AG04449 (cell line): ENCODE data around the gene NOP9.

Source experiments
- CTCF ChIA-PET: fragments of 350-600 bp; formaldehyde crosslinking; extraction: SDS; loops from one replicate; lab custom pipeline; 2021; ENCODE audit warnings: antibody characterized with exemption; lab: Yijun Ruan, JAX
- POLR2A ChIA-PET: fragments of 400-600, 350-600 bp; formaldehyde crosslinking; extraction: SDS; loops from one replicate; lab custom pipeline; 2020; ENCODE audit warnings: antibody characterized with exemption, inconsistent platforms; lab: Yijun Ruan, JAX
- DNase-seq: peaks from one replicate; pipeline ENCODE4 v3.0.0-alpha.2; 2010; ENCODE audit warnings: low read depth, low spot score
- H3K4me3 ChIP-seq: 2 replicates; pipeline ENCODE4 v1.5.1; 2011; ENCODE audit warnings: low read depth, mild to moderate bottlenecking, control low read depth, low read length
- CTCF ChIP-seq: IDR thresholded peaks from one replicate; pipeline ENCODE4 v1.5.1; 2011; ENCODE audit warnings: mild to moderate bottlenecking, moderate library complexity, low read length, control low read depth, inconsistent platforms; ENCODE audit not compliant: insufficient read depth; ENCODE audit errors: missing control alignments

Gene NOP9

DNA sequence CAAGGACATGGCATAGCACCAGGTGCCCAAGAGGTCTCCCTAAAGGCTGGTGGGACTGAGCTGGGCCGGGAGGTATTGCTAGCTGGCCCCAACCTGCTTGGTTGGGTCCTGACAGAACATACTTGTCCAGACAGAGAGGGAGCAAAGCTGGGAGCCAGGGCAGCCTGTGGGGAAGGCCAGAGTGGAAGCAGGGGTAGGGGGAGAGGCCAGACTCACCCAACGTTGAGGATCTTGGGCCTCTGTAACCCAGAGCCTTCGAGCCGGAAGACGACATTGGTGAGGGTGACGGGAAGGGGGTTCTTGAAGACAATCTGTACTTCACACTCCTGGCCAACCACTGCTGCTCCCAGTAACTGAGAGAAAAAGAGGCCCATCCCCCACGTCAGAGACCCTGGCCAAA lies 45.7 kb upstream of the NOP9 start:
- ChIA-PET POLR2A (no interaction called here), CTCF (interaction anchor here (8.0 to 16.0 kb wide), 2 partner anchors 10 to 44 kb away, joined by 72 to 155 read pairs; partner anchors contain the start of genes DHRS1, NOP9 and TINF2)

DNA sequence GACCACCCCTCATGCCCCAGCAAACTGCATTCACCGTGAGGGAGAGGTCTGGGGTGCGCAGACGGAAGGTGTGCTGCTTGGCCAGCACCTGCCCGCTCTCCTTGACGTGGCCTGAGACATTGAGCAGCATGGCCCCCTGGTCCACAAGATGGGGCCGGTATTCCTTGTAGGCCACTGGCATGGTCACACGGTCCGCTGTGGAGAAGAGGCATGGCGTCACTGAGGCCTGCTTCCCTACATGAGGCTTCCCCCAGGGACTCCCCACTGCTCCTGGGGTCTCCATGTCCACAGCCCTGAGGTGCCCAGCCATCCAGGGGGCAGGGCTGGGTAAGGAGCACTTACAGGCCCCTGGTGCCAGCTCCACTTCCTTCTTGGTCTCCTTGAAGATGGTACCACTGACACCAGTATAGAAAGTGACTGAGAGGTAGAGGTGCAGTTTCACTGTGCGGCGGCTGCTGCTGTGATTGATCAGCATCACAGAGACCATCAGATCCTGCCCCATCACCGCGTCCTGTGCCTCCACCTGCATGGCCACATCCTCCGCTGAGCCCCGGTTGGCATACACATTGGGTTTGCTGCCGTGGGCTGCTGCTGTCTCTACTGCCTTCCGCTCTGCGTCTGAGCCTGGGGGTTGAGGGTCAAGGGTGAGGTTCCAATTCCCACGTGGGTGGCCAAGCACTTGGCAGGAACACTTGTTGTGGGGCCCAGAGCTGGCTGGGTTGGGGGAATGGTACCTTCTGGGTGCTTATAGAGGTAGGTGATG lies 44.8 kb upstream of the NOP9 start:
- ChIA-PET POLR2A (no interaction called here), CTCF (interaction anchor here (1.1 to 16.0 kb wide), 3 partner anchors 10 to 43 kb away, joined by 3 to 155 read pairs (median 72); partner anchors contain the start of genes DHRS1, NOP9 and TINF2)
- no peak for TF ChIP-seq CTCF
- DNase-seq: no peak
- no peak overlapping the region for H3K4me3 ChIP-seq

More for the DNA sequence above, 45.7 kb upstream of the NOP9 start:
- DNase-seq: no peak
- no peak overlapping the region for H3K4me3 ChIP-seq
- TF ChIP-seq CTCF: no peak

- no peak for DNase-seq
- no peak for TF ChIP-seq CTCF
- H3K4me3 ChIP-seq: no peak overlapping the region
- CTCF ChIA-PET: interaction anchor here (1.1 to 16.0 kb wide), 4 partner anchors 11 to 52 kb away, joined by 3 to 155 read pairs (median 40); partner anchors contain the start of genes CIDEB, DHRS1, NOP9 and TINF2
- POLR2A ChIA-PET: no interaction called here
Observed at GRCh38 chr14:24255438-24255837, 44.2 kb upstream of the NOP9 start.

DNA sequence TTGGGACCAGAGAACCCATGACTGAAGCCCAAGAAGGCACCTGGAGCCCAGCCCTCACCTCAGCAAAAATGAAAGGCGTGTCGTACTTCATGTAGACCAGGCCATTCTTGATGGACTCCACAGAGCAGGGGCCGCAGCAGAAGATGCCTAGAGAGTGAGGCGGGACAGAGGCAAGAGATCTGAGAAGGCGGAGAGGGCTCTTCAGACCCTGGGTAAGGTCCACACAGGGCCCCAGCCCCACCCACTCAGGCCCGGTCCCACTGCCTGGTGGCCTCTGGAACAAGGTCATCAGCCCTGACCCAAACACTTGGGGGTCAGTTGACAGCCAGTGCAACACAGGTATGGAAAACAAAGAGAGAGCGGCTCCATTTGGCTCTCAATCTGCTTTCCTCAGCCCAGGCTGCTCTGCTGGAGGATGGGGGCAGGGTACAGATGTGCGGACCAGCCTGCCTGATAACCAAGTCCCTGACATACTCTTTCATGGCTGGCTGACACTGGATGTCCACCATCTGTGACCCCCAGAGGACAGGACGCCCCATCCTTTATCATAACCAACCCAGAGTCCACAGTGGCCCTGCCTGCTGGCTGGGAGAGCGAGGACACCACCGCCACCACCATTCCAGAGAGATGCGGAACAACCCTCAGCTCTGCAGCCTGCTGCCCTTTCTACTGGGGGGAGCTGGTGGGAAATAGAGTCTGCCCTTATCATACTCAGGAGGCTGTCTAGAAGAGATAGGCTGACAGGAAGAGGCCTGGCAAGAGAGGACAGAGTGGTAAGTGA lies 43.5 kb upstream of the NOP9 start:
- no peak overlapping the region for H3K4me3 ChIP-seq
- no peak for TF ChIP-seq CTCF
- POLR2A ChIA-PET: interaction anchor here (1.5 kb wide), 1 partner anchor 13 kb away, joined by 6 read pairs; the partner anchor contains the start of gene TINF2
- no peak for DNase-seq
- CTCF ChIA-PET: interaction anchor here (1.8 to 16.0 kb wide), 4 partner anchors 12 to 52 kb away, joined by 9 to 155 read pairs (median 64); partner anchors contain the start of genes CIDEB, DHRS1, NOP9 and RABGGTA

DNA sequence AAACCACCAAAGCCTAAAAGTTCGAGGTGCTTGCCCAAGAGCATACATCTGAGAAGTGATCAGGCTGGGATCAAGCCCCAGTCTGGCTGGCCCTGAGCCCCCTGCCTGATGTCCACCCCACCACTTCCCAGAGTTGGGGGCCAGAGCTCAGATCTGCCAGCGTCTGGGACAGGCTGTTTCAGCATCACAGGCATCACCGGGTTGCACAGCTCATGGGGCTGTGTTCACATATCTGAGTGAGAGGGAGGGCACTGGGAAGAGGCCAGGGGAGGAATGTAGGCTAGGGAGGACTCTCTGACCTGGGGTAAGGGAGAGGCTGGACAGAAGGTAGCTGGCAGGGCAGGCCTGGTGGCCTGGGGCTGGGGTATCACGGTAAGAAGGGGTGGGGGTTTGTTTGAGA lies 42.7 kb upstream of the NOP9 start:
- no peak for TF ChIP-seq CTCF
- CTCF ChIA-PET: interaction anchor here (1.3 to 16.0 kb wide), 6 partner anchors 13 to 65 kb away, joined by 3 to 155 read pairs (median 33); partner anchors contain the start of genes CIDEB, DHRS1, NOP9 and RABGGTA
- DNase-seq: no peak
- POLR2A ChIA-PET: interaction anchor here (1.5 kb wide), 1 partner anchor 14 kb away, joined by 6 read pairs; the partner anchor contains the start of gene TINF2
- no peak overlapping the region for H3K4me3 ChIP-seq
